ENCODE results near the gene YOD1.
A peak's percentile ranks its signal among the peaks of the same experiment; 100 is the strongest.

The YOD1 gene

DNA sequence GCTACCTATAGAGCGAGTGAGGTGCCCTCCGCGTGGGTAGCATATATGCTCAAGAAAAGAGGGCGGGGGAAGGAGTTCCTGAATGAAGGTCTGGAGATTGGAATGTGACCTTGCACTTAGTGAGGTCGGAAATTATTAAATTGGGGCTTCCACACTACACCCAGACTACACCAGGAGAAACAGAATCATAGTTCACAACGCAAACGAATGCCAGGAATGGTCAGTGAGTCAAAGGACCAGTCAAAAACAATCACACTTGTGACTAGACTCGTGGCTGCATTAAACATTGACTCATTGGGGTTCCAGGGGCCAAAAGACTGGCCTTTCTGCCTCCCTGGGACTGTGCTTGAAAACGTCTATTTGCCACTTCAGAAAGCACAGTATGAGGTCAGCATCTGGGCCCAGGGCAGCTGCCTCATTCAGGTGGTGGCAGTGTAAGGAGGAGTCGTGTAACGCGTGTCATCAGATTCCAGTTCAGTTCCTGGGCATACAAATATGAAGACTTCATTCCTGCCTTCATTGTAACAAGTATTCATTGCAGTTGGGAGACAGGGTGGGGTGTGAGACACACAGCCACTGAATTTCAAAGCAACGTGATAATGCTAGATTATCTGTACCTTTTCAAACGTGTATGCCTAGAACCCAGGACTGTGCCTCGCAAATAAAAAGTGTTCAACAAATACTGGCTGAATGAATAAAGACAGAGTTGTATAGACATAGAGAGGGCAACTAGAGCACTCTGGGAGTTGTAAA lies at the start of gene YOD1:
YOD1 (minus strand) TSS at position 18 of the 753 bp plus-strand sequence. CDS start 178 bp downstream, outside the sequence.
- Histone ChIP-seq H3K36me3 (ENCODE audit: insufficient read depth, low read depth, low read length) (peaks cover 33% of the 10 kb centered on the region), H3K4me1 (ENCODE audit: insufficient read depth, low read length) (peaks cover 14% of the 10 kb centered on the region; the same call in 1 of the 2 replicates), H3K4me3 (ENCODE audit: low read length) (peak within 1 kb of the TSS; percentile 91), H3K9ac (ENCODE audit: low read depth, low read length) (peak within 1 kb of the TSS; percentile 95), H3K27ac (ENCODE audit: low read length) (peak within 1 kb of the TSS; percentile 57), H3K9me3 (ENCODE audit: insufficient read depth, low read depth, low read length) (no peaks in the 10 kb centered on the region), H3K27me3 (ENCODE audit: insufficient read depth, low read length) (no peaks in the 10 kb centered on the region)

DNA sequence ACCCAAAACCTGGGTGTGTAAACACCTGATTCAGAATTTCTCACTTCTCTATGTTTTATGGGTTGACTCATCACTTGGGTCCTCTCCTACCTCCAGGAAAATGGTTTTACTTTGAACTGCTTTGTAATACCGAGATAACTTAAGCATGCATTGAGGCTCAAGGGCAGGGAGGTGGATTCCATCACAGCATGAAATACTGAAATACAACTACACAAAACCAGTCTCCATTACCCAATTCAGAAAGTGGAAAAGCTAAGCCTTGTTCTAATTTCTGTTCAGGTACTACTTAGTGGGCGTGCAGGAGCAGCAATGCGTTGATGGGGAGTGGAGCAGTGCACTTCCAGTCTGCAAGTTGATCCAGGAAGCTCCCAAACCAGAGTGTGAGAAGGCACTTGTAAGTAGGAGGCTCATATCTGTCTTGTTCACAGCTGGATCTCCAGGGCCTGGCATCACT lies 46.9 kb upstream of the YOD1 start:
- peaks cover 19% of the 10 kb centered on the region for H3K9me3 ChIP-seq (ENCODE audit: insufficient read depth, low read depth, low read length)
- no peaks in the 10 kb centered on the region for H3K27me3 ChIP-seq (ENCODE audit: insufficient read depth, low read length)
- no peak overlapping the region for H3K4me3 ChIP-seq (ENCODE audit: low read length)
- no peaks in the 10 kb centered on the region for H3K36me3 ChIP-seq (ENCODE audit: insufficient read depth, low read depth, low read length)
- no peak overlapping the region for H3K9ac ChIP-seq (ENCODE audit: low read depth, low read length)
- H3K4me1 ChIP-seq (ENCODE audit: insufficient read depth, low read length): no peaks in the 10 kb centered on the region
- H3K27ac ChIP-seq (ENCODE audit: low read length): no peak overlapping the region

DNA sequence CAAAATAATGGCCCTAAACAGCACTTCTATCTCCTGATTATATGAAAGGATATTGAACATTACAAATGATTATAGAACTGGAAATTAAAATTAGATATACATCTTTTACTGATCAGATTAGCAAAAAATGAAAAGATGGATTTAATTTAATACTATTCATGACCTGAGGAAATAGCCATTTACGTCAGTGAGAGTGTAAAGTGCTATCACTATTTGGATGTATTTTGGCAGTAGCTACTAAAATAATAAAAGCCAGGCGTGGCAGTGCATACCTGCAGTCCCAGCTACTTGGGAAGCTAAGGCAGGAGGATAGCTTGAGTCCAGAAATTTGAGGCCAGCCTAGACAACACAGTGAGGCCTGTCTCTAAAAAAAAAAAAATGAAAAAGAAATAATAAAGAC lies 42.9 kb upstream of the YOD1 start:
- Histone ChIP-seq H3K36me3 (ENCODE audit: insufficient read depth, low read depth, low read length) (no peaks in the 10 kb centered on the region), H3K27ac (ENCODE audit: low read length) (no peak overlapping the region), H3K9me3 (ENCODE audit: insufficient read depth, low read depth, low read length) (peaks cover 15% of the 10 kb centered on the region), H3K27me3 (ENCODE audit: insufficient read depth, low read length) (no peaks in the 10 kb centered on the region), H3K9ac (ENCODE audit: low read depth, low read length) (no peak overlapping the region), H3K4me1 (ENCODE audit: insufficient read depth, low read length) (no peaks in the 10 kb centered on the region), H3K4me3 (ENCODE audit: low read length) (no peak overlapping the region)

DNA sequence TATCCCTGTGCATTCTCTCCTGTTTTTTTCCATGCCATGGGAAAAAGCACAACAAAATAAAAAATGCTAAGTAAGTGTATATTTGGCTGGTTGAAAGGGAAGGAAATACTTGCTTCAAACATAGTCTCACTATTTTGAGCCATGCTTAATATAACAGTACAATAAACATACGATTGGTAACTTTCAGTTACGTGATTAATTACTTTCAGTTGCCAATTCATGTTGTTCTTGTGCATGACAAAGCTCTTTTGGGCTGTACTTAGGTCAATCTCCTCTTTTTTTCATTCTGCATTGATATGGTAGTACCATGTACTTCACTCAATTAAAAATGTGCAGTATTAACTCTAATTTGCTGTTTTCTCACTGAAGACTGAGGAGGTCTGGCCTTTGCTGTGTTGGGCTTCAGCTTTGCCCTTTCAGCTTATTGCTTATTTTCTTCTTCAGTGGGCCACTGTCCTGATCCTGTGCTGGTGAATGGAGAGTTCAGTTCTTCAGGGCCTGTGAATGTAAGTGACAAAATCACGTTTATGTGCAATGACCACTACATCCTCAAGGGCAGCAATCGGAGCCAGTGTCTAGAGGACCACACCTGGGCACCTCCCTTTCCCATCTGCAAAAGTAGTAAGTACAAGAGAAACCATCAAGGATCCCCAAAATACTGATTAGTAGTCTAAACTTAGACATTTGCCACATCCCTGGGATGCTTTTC lies 40.3 kb upstream of the YOD1 start:
- H3K9ac ChIP-seq (ENCODE audit: low read depth, low read length): no peak overlapping the region
- H3K4me3 ChIP-seq (ENCODE audit: low read length): no peak overlapping the region
- H3K36me3 ChIP-seq (ENCODE audit: insufficient read depth, low read depth, low read length): no peaks in the 10 kb centered on the region
- H3K27ac ChIP-seq (ENCODE audit: low read length): no peak overlapping the region
- H3K4me1 ChIP-seq (ENCODE audit: insufficient read depth, low read length): no peaks in the 10 kb centered on the region
- no peaks in the 10 kb centered on the region for H3K27me3 ChIP-seq (ENCODE audit: insufficient read depth, low read length)
- no peaks in the 10 kb centered on the region for H3K9me3 ChIP-seq (ENCODE audit: insufficient read depth, low read depth, low read length)

DNA sequence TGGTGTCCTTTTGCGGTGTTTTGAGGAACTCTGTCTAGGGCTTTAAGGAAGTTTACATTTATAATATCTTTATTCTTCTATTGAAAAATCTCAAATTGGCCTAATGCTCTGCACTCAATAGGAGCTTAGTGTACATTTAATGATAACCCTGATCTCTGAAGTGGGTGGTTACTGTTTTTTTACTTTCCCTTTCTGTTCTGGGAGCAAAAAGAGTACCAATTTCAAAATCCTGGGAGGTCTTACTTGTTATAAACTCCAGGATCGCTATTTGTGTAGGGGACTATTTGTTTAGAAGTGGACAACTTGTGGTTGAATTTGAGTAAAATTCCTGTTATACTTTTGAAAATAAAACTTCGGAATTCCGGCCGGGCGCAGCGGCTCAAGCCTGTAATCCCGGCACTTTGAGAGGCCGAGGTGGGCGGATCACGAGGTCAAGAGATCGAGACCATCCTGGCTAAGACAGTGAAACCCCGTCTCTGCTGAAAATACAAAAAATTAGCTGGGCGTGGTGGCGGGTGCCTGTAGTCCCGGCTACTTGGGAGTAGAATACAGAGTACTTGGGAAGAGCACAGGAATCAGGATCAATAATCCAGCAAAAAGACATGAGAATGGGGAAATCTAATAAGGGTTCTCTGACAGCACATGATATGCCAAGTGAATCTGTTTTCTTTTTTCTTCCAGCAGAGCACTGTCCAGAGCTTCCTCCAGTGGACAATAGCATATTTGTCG lies 38.8 kb upstream of the YOD1 start:
- Histone ChIP-seq H3K27ac (ENCODE audit: low read length) (no peak overlapping the region), H3K9me3 (ENCODE audit: insufficient read depth, low read depth, low read length) (no peaks in the 10 kb centered on the region), H3K36me3 (ENCODE audit: insufficient read depth, low read depth, low read length) (no peaks in the 10 kb centered on the region), H3K9ac (ENCODE audit: low read depth, low read length) (no peak overlapping the region), H3K4me3 (ENCODE audit: low read length) (no peak overlapping the region), H3K4me1 (ENCODE audit: insufficient read depth, low read length) (no peaks in the 10 kb centered on the region), H3K27me3 (ENCODE audit: insufficient read depth, low read length) (no peaks in the 10 kb centered on the region)

DNA sequence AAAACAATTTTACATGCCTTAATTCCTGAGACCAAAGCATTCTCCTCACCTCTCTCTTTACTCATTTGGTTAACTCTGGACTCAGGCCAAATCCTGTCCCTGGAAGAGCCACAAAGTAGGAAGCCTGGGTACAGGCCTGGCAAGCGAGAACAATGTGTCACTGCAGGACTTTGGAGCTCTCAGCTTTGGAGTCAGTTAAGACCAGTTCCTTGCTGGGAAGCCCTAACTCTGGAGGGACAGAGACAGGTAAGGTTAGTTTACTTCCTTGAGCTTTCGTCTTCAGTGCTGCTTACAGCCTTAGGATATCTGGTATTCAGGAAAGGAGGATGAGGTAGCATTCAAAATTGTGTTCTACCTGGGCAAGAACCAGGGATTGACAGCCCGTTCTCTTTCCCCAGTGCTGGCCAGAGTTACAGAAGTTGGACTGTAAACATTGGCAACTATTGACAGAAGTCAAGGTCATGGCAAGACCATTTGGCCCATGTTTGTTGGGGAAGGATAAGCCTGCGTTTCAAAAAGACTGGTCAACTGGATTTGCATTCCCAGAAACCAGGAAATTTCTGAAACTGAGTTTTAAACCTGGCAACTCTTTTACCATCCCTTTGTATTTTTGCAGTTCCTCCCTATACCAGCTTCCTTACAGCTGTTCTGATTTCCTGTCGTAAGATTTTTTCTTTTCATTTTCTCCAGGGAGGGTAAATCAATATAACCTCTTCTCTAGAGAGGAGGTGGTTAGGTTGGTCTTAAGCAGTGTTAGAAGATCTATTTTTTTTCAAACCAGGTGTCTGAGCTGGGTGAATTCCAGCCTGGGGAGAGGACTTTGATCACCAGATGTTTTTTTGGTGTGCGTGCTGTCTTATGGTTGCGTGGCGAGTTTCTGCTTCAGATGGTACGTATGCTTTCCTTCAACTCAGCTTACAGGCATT lies 38.0 kb upstream of the YOD1 start, which contains the start of gene C4BPB:
C4BPB (plus strand) TSS at position 160 of the 926 bp plus-strand sequence; CDS start at position 832, 672 bp downstream.
- H3K4me3 ChIP-seq (ENCODE audit: low read length): no peak within 1 kb of the TSS
- H3K4me1 ChIP-seq (ENCODE audit: insufficient read depth, low read length): no peaks in the 10 kb centered on the region
- H3K9me3 ChIP-seq (ENCODE audit: insufficient read depth, low read depth, low read length): no peaks in the 10 kb centered on the region
- H3K27ac ChIP-seq (ENCODE audit: low read length): no peak within 1 kb of the TSS
- no peaks in the 10 kb centered on the region for H3K36me3 ChIP-seq (ENCODE audit: insufficient read depth, low read depth, low read length)
- no peak within 1 kb of the TSS for H3K9ac ChIP-seq (ENCODE audit: low read depth, low read length)
- H3K27me3 ChIP-seq (ENCODE audit: insufficient read depth, low read length): no peaks in the 10 kb centered on the region

DNA sequence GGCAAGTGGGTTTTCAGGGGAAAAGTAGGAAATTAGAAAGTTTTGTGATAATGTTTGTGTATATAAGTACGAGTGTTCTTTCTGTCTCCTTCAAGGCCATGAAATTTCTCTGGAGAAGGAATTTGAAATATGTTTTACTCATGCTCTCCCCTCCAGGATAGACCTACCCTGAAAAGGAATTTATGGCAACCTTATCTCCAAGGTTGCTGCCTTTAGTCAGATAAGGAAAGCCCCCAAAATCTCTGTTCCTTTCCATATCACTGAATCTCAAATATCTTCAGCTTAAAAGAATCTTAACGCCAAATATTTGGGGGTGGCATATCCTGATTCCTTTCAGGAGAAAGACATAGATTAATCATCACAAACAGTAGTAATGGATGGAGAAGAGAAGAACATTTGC lies 37.2 kb upstream of the YOD1 start:
- no peaks in the 10 kb centered on the region for H3K27me3 ChIP-seq (ENCODE audit: insufficient read depth, low read length)
- H3K9ac ChIP-seq (ENCODE audit: low read depth, low read length): no peak overlapping the region
- no peaks in the 10 kb centered on the region for H3K36me3 ChIP-seq (ENCODE audit: insufficient read depth, low read depth, low read length)
- no peaks in the 10 kb centered on the region for H3K9me3 ChIP-seq (ENCODE audit: insufficient read depth, low read depth, low read length)
- no peak overlapping the region for H3K4me3 ChIP-seq (ENCODE audit: low read length)
- H3K27ac ChIP-seq (ENCODE audit: low read length): no peak overlapping the region
- no peaks in the 10 kb centered on the region for H3K4me1 ChIP-seq (ENCODE audit: insufficient read depth, low read length)

DNA sequence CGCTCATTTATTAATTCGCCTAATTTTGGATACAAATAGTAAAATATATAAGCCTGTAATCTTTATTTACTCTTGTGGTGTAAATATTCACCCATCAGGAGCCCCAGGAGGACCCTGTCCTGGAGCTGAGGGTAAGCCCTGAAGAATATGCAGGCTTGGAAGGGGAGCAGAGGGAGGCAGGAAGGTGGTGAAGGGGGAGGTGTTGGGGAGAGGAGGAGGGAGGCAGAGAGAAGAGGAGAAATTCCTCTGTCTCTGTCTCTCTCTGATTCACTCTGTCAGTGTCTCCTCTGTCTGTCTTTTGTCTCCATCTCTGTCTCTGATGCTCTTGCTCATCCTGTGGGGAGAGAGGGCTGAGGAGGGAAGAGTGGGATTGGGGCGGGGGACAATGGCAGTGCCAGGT lies 34.9 kb upstream of the YOD1 start:
- Histone ChIP-seq H3K27ac (ENCODE audit: low read length) (no peak overlapping the region), H3K4me1 (ENCODE audit: insufficient read depth, low read length) (no peaks in the 10 kb centered on the region), H3K9me3 (ENCODE audit: insufficient read depth, low read depth, low read length) (no peaks in the 10 kb centered on the region), H3K27me3 (ENCODE audit: insufficient read depth, low read length) (no peaks in the 10 kb centered on the region), H3K36me3 (ENCODE audit: insufficient read depth, low read depth, low read length) (no peaks in the 10 kb centered on the region), H3K9ac (ENCODE audit: low read depth, low read length) (no peak overlapping the region), H3K4me3 (ENCODE audit: low read length) (no peak overlapping the region)

DNA sequence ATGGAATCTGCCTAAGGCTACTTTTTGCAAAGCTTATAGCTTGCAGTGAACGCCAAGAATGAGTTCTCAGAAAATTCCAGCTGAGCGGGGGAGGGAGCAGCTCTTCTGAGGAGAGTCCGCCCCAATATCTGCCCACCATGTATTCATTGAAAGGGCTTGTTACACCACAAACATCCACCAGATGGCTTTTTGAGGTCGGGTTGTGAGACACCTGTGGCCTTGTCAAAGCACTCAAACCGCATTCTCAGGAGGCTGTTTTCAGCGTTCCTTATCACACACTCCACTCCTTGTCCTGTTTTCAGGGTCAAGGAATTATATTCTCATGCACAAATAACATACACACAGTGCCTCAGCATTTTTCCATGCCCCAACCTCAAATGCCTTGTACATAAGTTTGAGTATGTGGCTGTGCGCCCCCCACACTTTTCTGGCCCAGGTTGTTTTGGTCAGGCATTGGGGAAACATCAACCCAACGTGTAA lies 33.7 kb upstream of the YOD1 start:
- Histone ChIP-seq H3K27me3 (ENCODE audit: insufficient read depth, low read length) (no peaks in the 10 kb centered on the region), H3K9me3 (ENCODE audit: insufficient read depth, low read depth, low read length) (no peaks in the 10 kb centered on the region), H3K36me3 (ENCODE audit: insufficient read depth, low read depth, low read length) (no peaks in the 10 kb centered on the region), H3K4me3 (ENCODE audit: low read length) (no peak overlapping the region), H3K9ac (ENCODE audit: low read depth, low read length) (no peak overlapping the region), H3K27ac (ENCODE audit: low read length) (no peak overlapping the region), H3K4me1 (ENCODE audit: insufficient read depth, low read length) (no peaks in the 10 kb centered on the region)

DNA sequence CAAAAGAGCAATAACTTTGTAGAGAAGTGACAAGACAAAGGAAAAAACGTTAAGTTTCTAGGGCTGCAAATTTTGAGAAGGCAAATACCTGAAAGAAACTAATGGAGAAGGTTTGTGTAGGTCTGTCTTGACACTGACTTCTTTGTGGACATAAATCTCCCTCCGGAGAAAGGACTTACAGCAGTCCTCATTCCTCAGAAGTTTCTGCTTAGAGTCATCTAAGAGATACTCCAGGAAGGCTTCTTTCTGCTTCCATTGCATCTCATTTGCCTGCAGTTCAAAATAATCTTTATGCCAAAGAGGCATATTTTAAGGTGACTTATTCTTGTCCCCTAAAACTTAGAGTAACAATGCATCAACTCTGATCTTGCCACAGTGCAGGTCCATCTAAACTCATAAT lies 33.2 kb upstream of the YOD1 start:
- Histone ChIP-seq H3K9ac (ENCODE audit: low read depth, low read length) (no peak overlapping the region), H3K9me3 (ENCODE audit: insufficient read depth, low read depth, low read length) (no peaks in the 10 kb centered on the region), H3K27ac (ENCODE audit: low read length) (no peak overlapping the region), H3K4me3 (ENCODE audit: low read length) (no peak overlapping the region), H3K4me1 (ENCODE audit: insufficient read depth, low read length) (no peaks in the 10 kb centered on the region), H3K36me3 (ENCODE audit: insufficient read depth, low read depth, low read length) (no peaks in the 10 kb centered on the region), H3K27me3 (ENCODE audit: insufficient read depth, low read length) (no peaks in the 10 kb centered on the region)

DNA sequence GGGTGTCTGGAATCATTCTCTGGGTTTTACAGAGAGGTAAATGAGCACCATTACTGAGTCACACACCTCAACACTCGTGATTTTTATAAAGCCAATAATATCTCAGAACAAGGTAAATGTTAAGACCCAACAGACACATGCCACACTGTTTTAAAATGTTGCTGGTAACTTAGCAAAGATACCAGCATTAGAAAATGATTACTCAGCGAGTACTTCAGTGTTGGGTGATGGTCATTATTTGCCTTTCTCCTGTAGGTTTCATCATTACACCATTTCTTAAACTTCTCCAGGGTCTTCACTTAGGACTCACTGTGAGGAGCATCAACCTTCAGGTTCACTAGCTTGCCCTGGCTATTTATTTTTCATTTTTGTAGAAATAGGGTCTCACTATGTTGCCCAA lies 30.8 kb upstream of the YOD1 start:
- Histone ChIP-seq H3K36me3 (ENCODE audit: insufficient read depth, low read depth, low read length) (no peaks in the 10 kb centered on the region), H3K4me3 (ENCODE audit: low read length) (no peak overlapping the region), H3K27me3 (ENCODE audit: insufficient read depth, low read length) (no peaks in the 10 kb centered on the region), H3K9ac (ENCODE audit: low read depth, low read length) (no peak overlapping the region), H3K27ac (ENCODE audit: low read length) (no peak overlapping the region), H3K9me3 (ENCODE audit: insufficient read depth, low read depth, low read length) (no peaks in the 10 kb centered on the region), H3K4me1 (ENCODE audit: insufficient read depth, low read length) (no peaks in the 10 kb centered on the region)

Measured in iPS-20b (cell line).